ENCODE measurements around the gene DDX39A. TPM values are rescaled to one million over a fixed set of nuclear protein-coding genes. Genes with fewer than 3 reads are reported as not detected.

Gene DDX39A
- total RNA-seq, 1 donor from 2014 or later, result 81.8 TPM

GRCh38 chr19:14371301-14371821, 47.8 kb downstream of the DDX39A start:
- DNase-seq (ENCODE audit: extremely low spot score in 2 of 2), result no peak
- TF ChIP-seq POLR2AphosphoS5 (IDR thresholded peaks at IDR 0.05; ENCODE audit: insufficient read depth in 1 of 2, low read depth in 1 of 2), result no peak
- TF ChIP-seq CTCF (IDR thresholded peaks at IDR 0.05), result no peak
- no peak for TF ChIP-seq POLR2A (IDR thresholded peaks at IDR 0.05)
- no peaks in the 10 kb centered on the region for H3K27me3 ChIP-seq
- no peak overlapping the region for H3K4me3 ChIP-seq
- peaks cover 17% of the 10 kb centered on the region for H3K4me1 ChIP-seq
- H3K9me3 ChIP-seq, result no peaks in the 10 kb centered on the region
- H3K27ac ChIP-seq, result peak overlapping the region; percentile 71
- intact Hi-C loops (cut with DNase I), result no loop called here
- no peaks in the 10 kb centered on the region for H3K36me3 ChIP-seq

- Histone ChIP-seq H3K4me3 (no peak overlapping the region), H3K27ac (peak overlapping the region; percentile 71), H3K27me3 (no peaks in the 10 kb centered on the region), H3K36me3 (no peaks in the 10 kb centered on the region), H3K4me1 (peaks cover 12% of the 10 kb centered on the region), H3K9me3 (no peaks in the 10 kb centered on the region)
- intact Hi-C loops (cut with DNase I), result no loop called here
- DNase-seq (ENCODE audit: extremely low spot score in 2 of 2), result no peak
- TF ChIP-seq POLR2A (IDR thresholded peaks at IDR 0.05) (no peak), CTCF (IDR thresholded peaks at IDR 0.05) (no peak)
Measured at GRCh38 chr19:14370940-14371280, 48.2 kb downstream of the DDX39A start.

GRCh38 chr19:14370169-14370939, 48.8 kb downstream of the DDX39A start:
- H3K9me3 ChIP-seq, result no peaks in the 10 kb centered on the region
- H3K36me3 ChIP-seq, result no peaks in the 10 kb centered on the region
- H3K27ac ChIP-seq, result peak overlapping the region; percentile 71
- no peak overlapping the region for H3K4me3 ChIP-seq
- TF ChIP-seq CTCF (IDR thresholded peaks at IDR 0.05), result no peak
- H3K4me1 ChIP-seq, result peaks cover 7% of the 10 kb centered on the region
- DNase-seq (ENCODE audit: extremely low spot score in 2 of 2), result no peak
- no peaks in the 10 kb centered on the region for H3K27me3 ChIP-seq
- intact Hi-C loops (cut with DNase I), result no loop called here

GRCh38 chr19:14369399-14370168, 49.6 kb downstream of the DDX39A start:
- H3K36me3 ChIP-seq, result no peaks in the 10 kb centered on the region
- intact Hi-C loops (cut with DNase I), result loop anchor here (10.0 kb wide), 1 partner anchor 105 kb away; the partner anchor contains the start of gene PTGER1
- H3K4me1 ChIP-seq, result no peaks in the 10 kb centered on the region
- no peaks in the 10 kb centered on the region for H3K9me3 ChIP-seq
- H3K27me3 ChIP-seq, result no peaks in the 10 kb centered on the region
- no peak overlapping the region for H3K4me3 ChIP-seq
- H3K27ac ChIP-seq, result peak overlapping the region; percentile 71
- DNase-seq (ENCODE audit: extremely low spot score in 2 of 2), result no peak
- TF ChIP-seq CTCF (IDR thresholded peaks at IDR 0.05) (no peak), POLR2AphosphoS5 (IDR thresholded peaks at IDR 0.05; ENCODE audit: insufficient read depth in 1 of 2, low read depth in 1 of 2) (peak in 1 of 2 donors; percentile 57), POLR2A (IDR thresholded peaks at IDR 0.05) (no peak)

All from vagina (tissue), 2 donors.